Suprapubic skin (tissue), 4 donors: ENCODE data around the gene SEMA5A.

ENCODE experiments used
- CTCF ChIP-seq, 2 donors: fragments of 200-600 bp in 1 of 2; fragments of 450-650 bp in 1 of 2; sonication (generic) in 1 of 2; IDR thresholded peaks; one replicate each; pipeline ENCODE4 v1.5.1; 2016 to 2019; ENCODE audit warnings: antibody characterized with exemption in 2 of 2, mild to moderate bottlenecking in 1 of 2, moderate library complexity in 1 of 2
- EP300 ChIP-seq: sonication (generic); formaldehyde crosslinking; IDR thresholded peaks from one replicate; pipeline ENCODE4 v1.6.1; 2017; ENCODE audit warnings: antibody characterized with exemption
- POLR2A ChIP-seq, 2 donors: fragments of 450-650 bp; IDR thresholded peaks; one replicate each; pipeline ENCODE4 v1.6.1; 2017; ENCODE audit warnings: antibody characterized with exemption in 2 of 2, mild to moderate bottlenecking in 2 of 2, moderate library complexity in 2 of 2
- POLR2AphosphoS5 ChIP-seq, 3 donors: sonication (generic); formaldehyde crosslinking; IDR thresholded peaks; one replicate each; pipeline ENCODE4 v1.6.1; 2017; ENCODE audit warnings: antibody characterized with exemption in 3 of 3

GRCh38 chr5:9033524-9033923, 512.4 kb downstream of the SEMA5A start:
- TF ChIP-seq CTCF (IDR thresholded peaks at IDR 0.05) (no peak), POLR2AphosphoS5 (IDR thresholded peaks at IDR 0.05) (no peak), POLR2A (IDR thresholded peaks at IDR 0.05) (no peak), EP300 (no peak)
